HG02943 (cell line): Measurements from ENCODE around the gene PAIP2.
"Not testable (repeated sequence)": the region's sequence is repeated elsewhere in the genome, so short reads cannot be mapped to it uniquely, and the experiment has no call there.

ENCODE experiments used
- ATAC-seq: cut with Tn5 transposase; IDR thresholded peaks from one replicate; pipeline ENCODE4 v1.9.1; 2021; ENCODE audit warnings: mild to moderate bottlenecking, low read depth, moderate library complexity; ENCODE audit not compliant: unreplicated experiment

Gene PAIP2

GRCh38 chr5:139407517-139407916, 65.9 kb downstream of the PAIP2 start:
- no peak for ATAC-seq

- no peak for ATAC-seq
Observed at GRCh38 chr5:139408191-139408590, 66.5 kb downstream of the PAIP2 start.

- ATAC-seq, result not testable (repeated sequence)
Observed at GRCh38 chr5:139409116-139409515, 67.5 kb downstream of the PAIP2 start.

GRCh38 chr5:139410121-139410992, 68.7 kb downstream of the PAIP2 start:
- no peak for ATAC-seq

- ATAC-seq, result no peak
Observed at GRCh38 chr5:139410993-139411828, 69.6 kb downstream of the PAIP2 start.

- ATAC-seq, result no peak
Observed at GRCh38 chr5:139413153-139413552, 71.5 kb downstream of the PAIP2 start.

- no peak for ATAC-seq
Observed at GRCh38 chr5:139413963-139414362, 72.3 kb downstream of the PAIP2 start.

- no peak for ATAC-seq
Observed at GRCh38 chr5:139414581-139415130, 73.0 kb downstream of the PAIP2 start.

- ATAC-seq, result no peak
Observed at GRCh38 chr5:139415221-139415861, 73.7 kb downstream of the PAIP2 start.

- ATAC-seq, result no peak
Observed at GRCh38 chr5:139415869-139416268, 74.2 kb downstream of the PAIP2 start.

- ATAC-seq, result no peak
Observed at GRCh38 chr5:139416651-139417050, 75.0 kb downstream of the PAIP2 start.

- ATAC-seq, result no peak
Observed at GRCh38 chr5:139417214-139417613, 75.6 kb downstream of the PAIP2 start.

GRCh38 chr5:139418793-139419192, 77.1 kb downstream of the PAIP2 start:
- no peak for ATAC-seq
